Measurements from ENCODE around the gene NUCKS1. TPM values are rescaled to one million over a fixed set of nuclear protein-coding genes. Genes with fewer than 3 reads are reported as not detected.

The NUCKS1 gene
- total and polyA plus RNA-seq, 2 of the 4 experiments (the other 2 are of a cell fraction), result 37.9 to 103 TPM

- dilution Hi-C loops (cut with HindIII; ENCODE audit: low sequenced_read_pairs, unreplicated experiment) (no loop called here), intact Hi-C loops (cut with micrococcal nuclease) (loop anchor here (1.0 to 2.0 kb wide), 4 partner anchors 117 to 315 kb away; no protein-coding TSS in a partner anchor), in situ Hi-C loops (cut with MboI; ENCODE audit: low sequenced_read_pairs) (loop anchor here (5.0 to 10.0 kb wide), 3 partner anchors 121 to 313 kb away; no protein-coding TSS in a partner anchor)
- Histone ChIP-seq H2AK9ac (replicated peaks; ENCODE audit: low read depth, low read length, poor library complexity) (peak overlapping the region; percentile 67), H3K18ac (ENCODE audit: low read depth, low read length) (no peak overlapping the region), H3K4ac (ENCODE audit: low read depth, low read length) (no peak overlapping the region), H4K8ac (ENCODE audit: low read depth in 2 of 2, low read length in 2 of 2) (no peak overlapping the region), H2BK15ac (ENCODE audit: low read depth, low read length) (no peak overlapping the region), H3K4me3 (ENCODE audit: insufficient read depth, low read depth, low read length) (no peak overlapping the region), H4K91ac (ENCODE audit: insufficient read depth, low read depth, low read length) (no peak overlapping the region), H3K56ac (ENCODE audit: extremely low read depth, insufficient read depth, low read length) (no peak overlapping the region), H3K9ac (ENCODE audit: low read depth, low read length) (no peak overlapping the region), H3K14ac (replicated peaks; ENCODE audit: low read depth, low read length) (no peak overlapping the region), H3K27ac (ENCODE audit: insufficient read depth, low read length) (no peak overlapping the region), H3K27me3 (ENCODE audit: control insufficient read depth, insufficient read depth, low read length) (no peaks in the 10 kb centered on the region), H3K9me3 (ENCODE audit: control insufficient read depth, insufficient read depth, low read length) (no peaks in the 10 kb centered on the region), H3K79me1 (ENCODE audit: low read depth in 1 of 2, low read length in 2 of 2) (no peaks in the 10 kb centered on the region), H3K4me1 (ENCODE audit: control insufficient read depth, insufficient read depth, low read length) (no peaks in the 10 kb centered on the region), H3K4me2 (ENCODE audit: low read depth, low read length) (no peak overlapping the region), H3K36me3 (ENCODE audit: control insufficient read depth, insufficient read depth, low read length) (peaks cover 32% of the 10 kb centered on the region), H2AFZ (replicated peaks; ENCODE audit: low read length, poor library complexity) (peak overlapping the region; percentile 52), H2AK5ac (ENCODE audit: low read depth, low read length) (no peak overlapping the region), H2BK20ac (ENCODE audit: low read depth, low read length) (no peak overlapping the region), H4K5ac (ENCODE audit: low read depth, low read length) (no peak overlapping the region), H3K9me1 (ENCODE audit: insufficient read depth, low read length) (no peaks in the 10 kb centered on the region), H3K23ac (ENCODE audit: low read depth, low read length) (no peak overlapping the region), H2BK120ac (ENCODE audit: low read depth, low read length) (no peak overlapping the region), H4K20me1 (ENCODE audit: insufficient read depth, low read length) (no peaks in the 10 kb centered on the region), H2BK5ac (ENCODE audit: low read depth, low read length, poor library complexity, severe bottlenecking) (no peak overlapping the region)
- DNase-seq (peak; percentile 44), ATAC-seq (ENCODE audit: low read depth) (peak; percentile 98)
- no TSS peak for BruUV-seq (replicated peaks)
- CTCF ChIA-PET, result interaction anchor here (0.6 to 4.5 kb wide), 13 partner anchors 9 to 194 kb away, joined by 3 to 50 read pairs (median 4); no protein-coding TSS in a partner anchor
- WGBS, 2 experiments (ENCODE audit: extremely low coverage in 2 of 2, insufficient read length in 1 of 2), result 83% methylated on average over 1 of the region's 5 CpGs; no CpG with 5 or more reads in 1 of the 2 experiments
- 0 out of 2 replicates have a peak, but pooled peaks have one; percentile 24 for TF ChIP-seq POLR2A (IDR thresholded peaks at IDR 0.05; ENCODE audit: low read depth, low read length)
- no peak for TF ChIP-seq BHLHE40 (IDR thresholded peaks at IDR 0.05; ENCODE audit: low read depth, low read length)
- peak; percentile 87 for TF ChIP-seq SMC3 (IDR thresholded peaks at IDR 0.05; ENCODE audit: low read depth, low read length)
- no peak; the same call in 1 of the 2 replicates for TF ChIP-seq USF2 (IDR thresholded peaks at IDR 0.05; ENCODE audit: low read depth, low read length)
- TF ChIP-seq RAD21 (IDR thresholded peaks at IDR 0.05; ENCODE audit: low read length), result peak; percentile 93
- TF ChIP-seq CTCF (conservative IDR thresholded peaks at IDR 0.05; ENCODE audit: low read depth, low read length), result peak; percentile 90
- POLR2A ChIA-PET (ENCODE audit: unreplicated experiment), result interaction anchor here (0.6 kb wide), 1 partner anchor 21 kb away, joined by 3 read pairs; no protein-coding TSS in a partner anchor
These were observed 41.7 kb upstream of the NUCKS1 start for GRCh38 chr1:205791568-205792180.

Data from IMR-90 (cell line).